HEK293 (cell line): Measurements from ENCODE around the gene MFAP3.

Experiments used
- CTCF ChIA-PET: fragments of 350-600 bp; formaldehyde crosslinking; extraction: SDS; loops from one replicate; lab custom pipeline; 2021; ENCODE audit warnings: antibody characterized with exemption; lab: Yijun Ruan, JAX
- POLR2A ChIA-PET: fragments of 300-600 bp; formaldehyde crosslinking; extraction: SDS; loops from one replicate; lab custom pipeline; 2020; ENCODE audit warnings: antibody characterized with exemption, inconsistent platforms; lab: Yijun Ruan, JAX
- H3K27ac ChIP-seq: fragments of 200-500 bp; sonication (Bioruptor generic); 2 replicates; pipeline ENCODE4 v1.5.1; 2014; ENCODE audit warnings: low read depth, low read length, control low read depth, inconsistent platforms; ENCODE audit errors: extremely low read depth
- H3K36me3 ChIP-seq, 2 experiments: fragments of 200-500 bp in 1 of 2; sonication (Bioruptor generic) in 1 of 2; 1 replicate in 1 of 2; 2 replicates in 1 of 2; pipeline ENCODE4 v1.5.1; 2014 to 2017; ENCODE audit warnings: inconsistent platforms in 2 of 2, low read length in 2 of 2; ENCODE audit not compliant: control insufficient read depth in 2 of 2, insufficient read depth in 1 of 2
- H3K4me1 ChIP-seq: fragments of 200-500 bp; sonication (Bioruptor generic); 2 replicates; pipeline ENCODE4 v1.5.1; 2014; ENCODE audit warnings: mild to moderate bottlenecking, low read length, inconsistent platforms; ENCODE audit not compliant: control insufficient read depth, insufficient read depth
- H3K4me3 ChIP-seq: 2 replicates; pipeline ENCODE4 v1.5.1; 2011; ENCODE audit warnings: low read depth, mild to moderate bottlenecking, control low read depth, low read length, moderate library complexity
- H3K9me3 ChIP-seq: fragments of 200-500 bp; sonication (Bioruptor generic); 2 replicates; pipeline ENCODE4 v1.5.1; 2014; ENCODE audit warnings: low read depth, low read length, inconsistent platforms; ENCODE audit not compliant: control insufficient read depth, insufficient read depth
- BCL11A ChIP-seq: fragments of 450-650 bp; formaldehyde crosslinking; IDR thresholded peaks from 2 replicates; pipeline ENCODE4 v1.5.1; 2016; ENCODE audit warnings: low read depth, missing biosample characterization, missing genetic modification characterization
- GFI1B ChIP-seq: fragments of 450-650 bp; formaldehyde crosslinking; IDR thresholded peaks from 2 replicates; pipeline ENCODE4 v1.5.1; 2016; ENCODE audit warnings: missing biosample characterization, missing genetic modification characterization
- PRDM4 ChIP-seq: fragments of 450-650 bp; formaldehyde crosslinking; IDR thresholded peaks from 2 replicates; pipeline ENCODE4 v1.5.1; 2017; ENCODE audit warnings: missing biosample characterization, missing genetic modification characterization
- RBAK ChIP-seq: fragments of 450-650 bp; formaldehyde crosslinking; IDR thresholded peaks from 2 replicates; pipeline ENCODE4 v1.5.1; 2016; ENCODE audit warnings: missing biosample characterization, missing genetic modification characterization
- REPIN1 ChIP-seq: fragments of 450-650 bp; formaldehyde crosslinking; IDR thresholded peaks from 2 replicates; pipeline ENCODE4 v1.5.1; 2017; ENCODE audit warnings: missing biosample characterization, missing genetic modification characterization, low read depth
- SCRT1 ChIP-seq: fragments of 450-650 bp; formaldehyde crosslinking; IDR thresholded peaks from 2 replicates; pipeline ENCODE4 v1.5.1; 2016; ENCODE audit warnings: missing biosample characterization, missing genetic modification characterization, borderline replicate concordance
- SP7 ChIP-seq: fragments of 450-650 bp; formaldehyde crosslinking; IDR thresholded peaks from 2 replicates; pipeline ENCODE4 v1.5.1; 2016; ENCODE audit warnings: missing biosample characterization, missing genetic modification characterization
- ZBTB10 ChIP-seq: fragments of 450-650 bp; formaldehyde crosslinking; IDR thresholded peaks from 2 replicates; pipeline ENCODE4 v1.5.1; 2016; ENCODE audit warnings: missing biosample characterization, missing genetic modification characterization
- ZBTB20 ChIP-seq: fragments of 450-650 bp; formaldehyde crosslinking; IDR thresholded peaks from 2 replicates; pipeline ENCODE4 v1.5.1; 2016; ENCODE audit warnings: missing biosample characterization, missing genetic modification characterization
- ZNF202 ChIP-seq: fragments of 450-650 bp; formaldehyde crosslinking; IDR thresholded peaks from 2 replicates; pipeline ENCODE4 v1.5.1; 2016; ENCODE audit warnings: missing biosample characterization, missing genetic modification characterization, borderline replicate concordance
- ZNF266 ChIP-seq: fragments of 450-650 bp; formaldehyde crosslinking; IDR thresholded peaks from 2 replicates; pipeline ENCODE4 v1.5.1; 2016; ENCODE audit warnings: missing biosample characterization, missing genetic modification characterization, low read depth
- ZNF37A ChIP-seq: fragments of 450-650 bp; IDR thresholded peaks from 2 replicates; pipeline ENCODE4 v1.5.1; 2018; ENCODE audit warnings: missing biosample characterization, missing genetic modification characterization
- ZNF394 ChIP-seq: fragments of 450-650 bp; formaldehyde crosslinking; IDR thresholded peaks from 2 replicates; pipeline ENCODE4 v1.5.1; 2016; ENCODE audit warnings: missing biosample characterization, missing genetic modification characterization, mild to moderate bottlenecking, moderate library complexity, borderline replicate concordance
- ZNF610 ChIP-seq: fragments of 450-650 bp; formaldehyde crosslinking; IDR thresholded peaks from 2 replicates; pipeline ENCODE4 v1.5.1; 2016; ENCODE audit warnings: missing biosample characterization, missing genetic modification characterization, borderline replicate concordance
- ZNF707 ChIP-seq: fragments of 450-650 bp; formaldehyde crosslinking; IDR thresholded peaks from 2 replicates; pipeline ENCODE4 v1.5.1; 2016; ENCODE audit warnings: missing biosample characterization, missing genetic modification characterization
- ZNF76 ChIP-seq: fragments of 450-650 bp; formaldehyde crosslinking; IDR thresholded peaks from 2 replicates; pipeline ENCODE4; 2016; ENCODE audit warnings: low read depth, missing biosample characterization, missing genetic modification characterization, borderline replicate concordance
- ZNF791 ChIP-seq: fragments of 450-650 bp; formaldehyde crosslinking; IDR thresholded peaks from 2 replicates; pipeline ENCODE4 v1.5.1; 2016; ENCODE audit warnings: missing biosample characterization, missing genetic modification characterization
- TF ChIP-seq, protein P1 (sequence below): fragments of 450-650 bp; formaldehyde crosslinking; IDR thresholded peaks from 2 replicates; pipeline ENCODE4 v1.5.1; 2016; ENCODE audit warnings: missing biosample characterization, missing genetic modification characterization
- TF ChIP-seq, protein P2 (sequence below): fragments of 450-650 bp; formaldehyde crosslinking; IDR thresholded peaks from 2 replicates; pipeline ENCODE4 v1.5.1; 2016; ENCODE audit warnings: missing biosample characterization, missing genetic modification characterization
- TF ChIP-seq, protein P3 (sequence below): fragments of 450-650 bp; formaldehyde crosslinking; IDR thresholded peaks from 2 replicates; pipeline ENCODE4 v1.5.1; 2016; ENCODE audit warnings: missing biosample characterization, missing genetic modification characterization
- TF ChIP-seq, protein P4 (sequence below): fragments of 450-650 bp; formaldehyde crosslinking; IDR thresholded peaks from 2 replicates; pipeline ENCODE4 v1.5.1; 2016; ENCODE audit warnings: missing biosample characterization, missing genetic modification characterization

Gene MFAP3

DNA sequence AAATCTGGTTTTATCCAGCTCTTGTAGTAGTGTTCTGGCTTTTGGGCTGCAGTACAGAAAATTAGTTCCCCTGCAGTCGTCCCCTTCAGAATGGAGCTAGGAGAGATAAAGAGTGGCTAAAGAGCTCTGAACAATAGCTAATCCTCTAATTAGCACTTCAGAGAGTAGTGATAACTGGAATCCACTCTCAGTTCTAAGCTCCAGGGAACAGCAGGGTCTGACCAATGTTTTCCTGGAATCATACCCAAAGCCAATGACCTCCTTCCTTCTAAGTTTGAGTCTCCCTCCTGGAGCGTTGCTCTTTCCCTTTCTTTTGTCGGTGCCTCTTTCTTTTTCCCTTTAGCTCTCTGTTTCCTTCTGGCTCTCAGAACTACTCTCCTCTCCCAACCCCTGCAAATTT lies 47.4 kb downstream of the MFAP3 start:
- Histone ChIP-seq H3K4me1 (peaks cover 16% of the 10 kb centered on the region), H3K27ac (no peak overlapping the region), H3K9me3 (no peaks in the 10 kb centered on the region), H3K36me3 (no peaks in the 10 kb centered on the region), H3K4me3 (no peak overlapping the region)
- ChIA-PET CTCF (interaction anchor here (0.6 to 2.6 kb wide), 3 partner anchors 14 to 1554 kb away, joined by 3 to 11 read pairs (median 3); no protein-coding TSS in a partner anchor), POLR2A (interaction anchor here (1.0 kb wide), 1 partner anchor 8 kb away, joined by 3 read pairs; no protein-coding TSS in a partner anchor)
- TF ChIP-seq ZNF76 (no peak), ZNF610 (tag by site-specific recombination) (peak; percentile 89; the same call in 1 of the 2 replicates), ZNF266 (tag by site-specific recombination) (no peak)

DNA sequence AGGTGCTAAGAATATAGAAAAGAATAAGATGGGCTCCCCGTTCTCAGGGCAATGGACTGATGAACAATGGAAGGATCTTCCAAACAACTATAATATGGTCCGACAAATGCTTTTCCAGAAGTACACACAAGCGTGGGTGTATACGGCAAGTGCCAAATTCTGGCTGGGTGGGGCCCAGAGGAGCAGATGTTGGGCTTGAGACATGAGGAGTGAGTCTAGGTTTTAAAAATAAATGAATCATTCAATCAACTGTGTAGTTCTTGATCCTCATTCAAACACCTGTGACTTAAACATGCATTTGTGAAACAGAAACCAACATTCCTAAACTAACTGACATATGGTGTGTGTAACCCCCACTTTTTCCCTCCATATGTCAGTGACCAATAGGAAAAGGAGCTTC lies 47.9 kb downstream of the MFAP3 start:
- Histone ChIP-seq H3K36me3 (no peaks in the 10 kb centered on the region), H3K4me3 (no peak overlapping the region)
- TF ChIP-seq SCRT1 (tag by site-specific recombination) (no peak), ZBTB20 (tag by site-specific recombination) (no peak), GFI1B (tag by site-specific recombination) (no peak), PRDM4 (no peak), REPIN1 (no peak), ZBTB10 (tag by site-specific recombination) (no peak), ZNF202 (tag by site-specific recombination) (no peak), ZNF707 (tag by site-specific recombination) (no peak), BCL11A (tag by site-specific recombination) (no peak), SP7 (tag by site-specific recombination) (no peak), RBAK (tag by site-specific recombination) (no peak), ZNF791 (tag by site-specific recombination) (no peak), ZNF394 (tag by site-specific recombination) (no peak), ZNF37A (no peak)
- TF ChIP-seq, protein P1, sequence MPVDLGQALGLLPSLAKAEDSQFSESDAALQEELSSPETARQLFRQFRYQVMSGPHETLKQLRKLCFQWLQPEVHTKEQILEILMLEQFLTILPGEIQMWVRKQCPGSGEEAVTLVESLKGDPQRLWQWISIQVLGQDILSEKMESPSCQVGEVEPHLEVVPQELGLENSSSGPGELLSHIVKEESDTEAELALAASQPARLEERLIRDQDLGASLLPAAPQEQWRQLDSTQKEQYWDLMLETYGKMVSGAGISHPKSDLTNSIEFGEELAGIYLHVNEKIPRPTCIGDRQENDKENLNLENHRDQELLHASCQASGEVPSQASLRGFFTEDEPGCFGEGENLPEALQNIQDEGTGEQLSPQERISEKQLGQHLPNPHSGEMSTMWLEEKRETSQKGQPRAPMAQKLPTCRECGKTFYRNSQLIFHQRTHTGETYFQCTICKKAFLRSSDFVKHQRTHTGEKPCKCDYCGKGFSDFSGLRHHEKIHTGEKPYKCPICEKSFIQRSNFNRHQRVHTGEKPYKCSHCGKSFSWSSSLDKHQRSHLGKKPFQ (tag by site-specific recombination), result no peak
- TF ChIP-seq, protein P2, sequence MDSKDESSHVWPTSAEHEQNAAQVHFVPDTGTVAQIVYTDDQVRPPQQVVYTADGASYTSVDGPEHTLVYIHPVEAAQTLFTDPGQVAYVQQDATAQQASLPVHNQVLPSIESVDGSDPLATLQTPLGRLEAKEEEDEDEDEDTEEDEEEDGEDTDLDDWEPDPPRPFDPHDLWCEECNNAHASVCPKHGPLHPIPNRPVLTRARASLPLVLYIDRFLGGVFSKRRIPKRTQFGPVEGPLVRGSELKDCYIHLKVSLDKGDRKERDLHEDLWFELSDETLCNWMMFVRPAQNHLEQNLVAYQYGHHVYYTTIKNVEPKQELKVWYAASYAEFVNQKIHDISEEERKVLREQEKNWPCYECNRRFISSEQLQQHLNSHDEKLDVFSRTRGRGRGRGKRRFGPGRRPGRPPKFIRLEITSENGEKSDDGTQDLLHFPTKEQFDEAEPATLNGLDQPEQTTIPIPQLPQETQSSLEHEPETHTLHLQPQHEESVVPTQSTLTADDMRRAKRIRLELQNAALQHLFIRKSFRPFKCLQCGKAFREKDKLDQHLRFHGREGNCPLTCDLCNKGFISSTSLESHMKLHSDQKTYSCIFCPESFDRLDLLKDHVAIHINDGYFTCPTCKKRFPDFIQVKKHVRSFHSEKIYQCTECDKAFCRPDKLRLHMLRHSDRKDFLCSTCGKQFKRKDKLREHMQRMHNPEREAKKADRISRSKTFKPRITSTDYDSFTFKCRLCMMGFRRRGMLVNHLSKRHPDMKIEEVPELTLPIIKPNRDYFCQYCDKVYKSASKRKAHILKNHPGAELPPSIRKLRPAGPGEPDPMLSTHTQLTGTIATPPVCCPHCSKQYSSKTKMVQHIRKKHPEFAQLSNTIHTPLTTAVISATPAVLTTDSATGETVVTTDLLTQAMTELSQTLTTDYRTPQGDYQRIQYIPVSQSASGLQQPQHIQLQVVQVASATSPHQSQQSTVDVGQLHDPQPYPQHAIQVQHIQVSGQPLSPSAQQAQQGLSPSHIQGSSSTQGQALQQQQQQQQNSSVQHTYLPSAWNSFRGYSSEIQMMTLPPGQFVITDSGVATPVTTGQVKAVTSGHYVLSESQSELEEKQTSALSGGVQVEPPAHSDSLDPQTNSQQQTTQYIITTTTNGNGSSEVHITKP, result no peak
- TF ChIP-seq, protein P3, sequence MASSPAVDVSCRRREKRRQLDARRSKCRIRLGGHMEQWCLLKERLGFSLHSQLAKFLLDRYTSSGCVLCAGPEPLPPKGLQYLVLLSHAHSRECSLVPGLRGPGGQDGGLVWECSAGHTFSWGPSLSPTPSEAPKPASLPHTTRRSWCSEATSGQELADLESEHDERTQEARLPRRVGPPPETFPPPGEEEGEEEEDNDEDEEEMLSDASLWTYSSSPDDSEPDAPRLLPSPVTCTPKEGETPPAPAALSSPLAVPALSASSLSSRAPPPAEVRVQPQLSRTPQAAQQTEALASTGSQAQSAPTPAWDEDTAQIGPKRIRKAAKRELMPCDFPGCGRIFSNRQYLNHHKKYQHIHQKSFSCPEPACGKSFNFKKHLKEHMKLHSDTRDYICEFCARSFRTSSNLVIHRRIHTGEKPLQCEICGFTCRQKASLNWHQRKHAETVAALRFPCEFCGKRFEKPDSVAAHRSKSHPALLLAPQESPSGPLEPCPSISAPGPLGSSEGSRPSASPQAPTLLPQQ (tag by site-specific recombination), result no peak
- TF ChIP-seq, protein P4, sequence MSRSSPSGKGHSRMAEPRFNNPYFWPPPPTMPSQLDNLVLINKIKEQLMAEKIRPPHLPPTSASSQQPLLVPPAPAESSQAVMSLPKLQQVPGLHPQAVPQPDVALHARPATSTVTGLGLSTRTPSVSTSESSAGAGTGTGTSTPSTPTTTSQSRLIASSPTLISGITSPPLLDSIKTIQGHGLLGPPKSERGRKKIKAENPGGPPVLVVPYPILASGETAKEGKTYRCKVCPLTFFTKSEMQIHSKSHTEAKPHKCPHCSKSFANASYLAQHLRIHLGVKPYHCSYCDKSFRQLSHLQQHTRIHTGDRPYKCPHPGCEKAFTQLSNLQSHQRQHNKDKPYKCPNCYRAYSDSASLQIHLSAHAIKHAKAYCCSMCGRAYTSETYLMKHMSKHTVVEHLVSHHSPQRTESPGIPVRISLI (tag by site-specific recombination), result no peak
- TF ChIP-seq, all 188 proteins: peak for 0
- ChIA-PET CTCF (interaction anchor here (0.7 to 2.6 kb wide), 3 partner anchors 8 to 95 kb away, joined by 4 to 11 read pairs (median 5); no protein-coding TSS in a partner anchor), POLR2A (interaction anchor here (1.0 kb wide), 1 partner anchor 9 kb away, joined by 3 read pairs; no protein-coding TSS in a partner anchor)
- peaks cover 16% of the 10 kb centered on the region for H3K4me1 ChIP-seq
- H3K9me3 ChIP-seq, result no peaks in the 10 kb centered on the region
- no peak overlapping the region for H3K27ac ChIP-seq
